Subcutaneous abdominal adipose tissue (tissue), 5 donors: ENCODE data around the gene AOC3.
"Not testable (repeated sequence)": the region's sequence is repeated elsewhere in the genome, so short reads cannot be mapped to it uniquely, and the experiment has no call there.

Source experiments
- H3K27ac ChIP-seq: one replicate; pipeline ENCODE4 v1.7.0; 2013; ENCODE audit warnings: low read depth, mild to moderate bottlenecking, inconsistent platforms, low read length, moderate library complexity
- H3K27me3 ChIP-seq, 5 donors: one replicate each; pipeline ENCODE4 v1.7.0; 2013; ENCODE audit warnings: low read length in 5 of 5, inconsistent platforms in 1 of 5; ENCODE audit not compliant: control insufficient read depth in 5 of 5, insufficient read depth in 4 of 5
- H3K36me3 ChIP-seq, 5 donors: one replicate each; pipeline ENCODE4 v1.7.0; 2013; ENCODE audit warnings: low read length in 5 of 5; ENCODE audit not compliant: control insufficient read depth in 5 of 5, insufficient read depth in 5 of 5
- H3K4me1 ChIP-seq, 5 donors: one replicate each; pipeline ENCODE4 v1.7.0; 2013; ENCODE audit warnings: low read length in 5 of 5, mild to moderate bottlenecking in 3 of 5, moderate library complexity in 1 of 5; ENCODE audit not compliant: control insufficient read depth in 5 of 5, insufficient read depth in 5 of 5
- H3K4me3 ChIP-seq, 5 donors: one replicate each; pipeline ENCODE4 v1.7.0; 2013; ENCODE audit warnings: low read length in 5 of 5, low read depth in 1 of 5
- H3K9ac ChIP-seq, 5 donors: one replicate each; pipeline ENCODE4 v1.7.0; 2013; ENCODE audit warnings: low read length in 5 of 5, mild to moderate bottlenecking in 4 of 5, moderate library complexity in 3 of 5
- H3K9me3 ChIP-seq, 5 donors: one replicate each; pipeline ENCODE4 v1.7.0; 2013; ENCODE audit warnings: low read length in 5 of 5; ENCODE audit not compliant: control insufficient read depth in 5 of 5
- donor health status: healthy.
- donor health status: healthy.
- donor health status: healthy.
- donor health status: healthy.
- donor health status: healthy.

Gene AOC3

DNA sequence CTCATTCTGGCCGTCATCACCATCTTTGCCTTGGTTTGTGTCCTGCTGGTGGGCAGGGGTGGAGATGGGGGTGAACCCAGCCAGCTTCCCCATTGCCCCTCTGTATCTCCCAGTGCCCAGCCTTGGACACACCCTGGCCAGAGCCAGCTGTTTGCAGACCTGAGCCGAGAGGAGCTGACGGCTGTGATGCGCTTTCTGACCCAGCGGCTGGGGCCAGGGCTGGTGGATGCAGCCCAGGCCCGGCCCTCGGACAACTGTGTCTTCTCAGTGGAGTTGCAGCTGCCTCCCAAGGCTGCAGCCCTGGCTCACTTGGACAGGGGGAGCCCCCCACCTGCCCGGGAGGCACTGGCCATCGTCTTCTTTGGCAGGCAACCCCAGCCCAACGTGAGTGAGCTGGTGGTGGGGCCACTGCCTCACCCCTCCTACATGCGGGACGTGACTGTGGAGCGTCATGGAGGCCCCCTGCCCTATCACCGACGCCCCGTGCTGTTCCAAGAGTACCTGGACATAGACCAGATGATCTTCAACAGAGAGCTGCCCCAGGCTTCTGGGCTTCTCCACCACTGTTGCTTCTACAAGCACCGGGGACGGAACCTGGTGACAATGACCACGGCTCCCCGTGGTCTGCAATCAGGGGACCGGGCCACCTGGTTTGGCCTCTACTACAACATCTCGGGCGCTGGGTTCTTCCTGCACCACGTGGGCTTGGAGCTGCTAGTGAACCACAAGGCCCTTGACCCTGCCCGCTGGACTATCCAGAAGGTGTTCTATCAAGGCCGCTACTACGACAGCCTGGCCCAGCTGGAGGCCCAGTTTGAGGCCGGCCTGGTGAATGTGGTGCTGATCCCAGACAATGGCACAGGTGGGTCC is 607 bp downstream of the AOC3 start:
- H3K27me3 ChIP-seq, H3K9me3 ChIP-seq: not testable (repeated sequence)
- Histone ChIP-seq H3K27ac (peak overlapping the region; percentile 94), H3K9ac (peak overlapping the region; percentile 71 to 93 (median 81)), H3K36me3 (peaks cover 0 to 20% (median 15%) of the 10 kb centered on the region in 5 donors), H3K4me1 (peaks cover 18 to 83% (median 70%) of the 10 kb centered on the region in 5 donors), H3K4me3 (peak overlapping the region; percentile 70 to 95 (median 75))

DNA sequence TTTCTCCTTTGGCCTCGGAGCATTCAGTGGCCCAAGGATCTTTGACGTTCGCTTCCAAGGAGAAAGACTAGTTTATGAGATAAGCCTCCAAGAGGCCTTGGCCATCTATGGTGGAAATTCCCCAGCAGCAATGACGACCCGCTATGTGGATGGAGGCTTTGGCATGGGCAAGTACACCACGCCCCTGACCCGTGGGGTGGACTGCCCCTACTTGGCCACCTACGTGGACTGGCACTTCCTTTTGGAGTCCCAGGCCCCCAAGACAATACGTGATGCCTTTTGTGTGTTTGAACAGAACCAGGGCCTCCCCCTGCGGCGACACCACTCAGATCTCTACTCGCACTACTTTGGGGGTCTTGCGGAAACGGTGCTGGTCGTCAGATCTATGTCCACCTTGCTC is 1.4 kb downstream of the AOC3 start:
- H3K4me3 ChIP-seq = peak overlapping the region; percentile 70 to 95 (median 75)
- H3K36me3 ChIP-seq = peaks cover 0 to 27% (median 22%) of the 10 kb centered on the region in 5 donors
- H3K9ac ChIP-seq = peak overlapping the region; percentile 72 to 89 (median 81)
- H3K4me1 ChIP-seq = peaks cover 17 to 83% (median 71%) of the 10 kb centered on the region in 5 donors
- H3K27me3 ChIP-seq = no peaks in the 10 kb centered on the region
- H3K9me3 ChIP-seq = no peaks in the 10 kb centered on the region
- H3K27ac ChIP-seq = peak overlapping the region; percentile 94

GRCh38 chr17:42853004-42853403 is 2.0 kb downstream of the AOC3 start:
- H3K4me3 ChIP-seq = peak overlapping the region; percentile 70 to 95 (median 75)

DNA sequence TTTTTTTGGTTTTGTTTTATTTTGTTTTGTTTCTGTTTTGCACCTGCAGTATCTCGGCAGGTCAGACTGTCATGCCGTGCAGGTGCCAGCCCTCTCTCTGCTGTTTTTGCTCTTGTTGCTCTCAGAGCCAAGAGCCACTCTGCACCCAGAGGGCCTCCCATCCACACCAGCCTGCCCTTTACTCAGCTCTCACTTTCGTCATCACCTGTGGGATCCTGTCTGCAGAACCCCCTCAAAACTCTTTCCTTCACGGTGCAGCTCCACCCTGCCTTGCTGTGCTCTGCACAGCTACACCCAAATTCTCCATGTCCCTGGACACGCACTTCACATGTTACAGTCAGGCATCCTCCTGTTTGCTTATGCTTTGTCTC is 2.6 kb downstream of the AOC3 start:
- Histone ChIP-seq H3K36me3 (peaks cover 5 to 37% (median 22%) of the 10 kb centered on the region in 5 donors), H3K27ac (peak overlapping the region; percentile 94), H3K9ac (peak overlapping the region; percentile 72 to 89 (median 81)), H3K27me3 (no peaks in the 10 kb centered on the region), H3K4me3 (peak overlapping the region; percentile 70 to 95 (median 75)), H3K9me3 (no peaks in the 10 kb centered on the region), H3K4me1 (peaks cover 17 to 78% (median 68%) of the 10 kb centered on the region in 5 donors)

More at GRCh38 chr17:42853004-42853403, 2.0 kb downstream of the AOC3 start:
- Histone ChIP-seq H3K9ac (peak overlapping the region; percentile 72 to 89 (median 81)), H3K9me3 (no peaks in the 10 kb centered on the region), H3K27ac (peak overlapping the region; percentile 94), H3K36me3 (peaks cover 4 to 33% (median 22%) of the 10 kb centered on the region in 5 donors), H3K27me3 (no peaks in the 10 kb centered on the region), H3K4me1 (peaks cover 17 to 81% (median 68%) of the 10 kb centered on the region in 5 donors)

GRCh38 chr17:42853968-42854790 is 3.2 kb downstream of the AOC3 start:
- Histone ChIP-seq H3K27me3 (no peaks in the 10 kb centered on the region), H3K4me1 (peaks cover 17 to 72% (median 64%) of the 10 kb centered on the region in 5 donors), H3K27ac (peak overlapping the region; percentile 94), H3K4me3 (peak overlapping the region; percentile 70 to 95 (median 75)), H3K9me3 (no peaks in the 10 kb centered on the region), H3K9ac (peak overlapping the region; percentile 72 to 89 (median 81)), H3K36me3 (peaks cover 5 to 38% (median 25%) of the 10 kb centered on the region in 5 donors)

GRCh38 chr17:42855048-42855596 is 4.1 kb downstream of the AOC3 start:
- peaks cover 5 to 41% (median 31%) of the 10 kb centered on the region in 5 donors for H3K36me3 ChIP-seq
- peaks cover 10 to 62% (median 54%) of the 10 kb centered on the region in 5 donors for H3K4me1 ChIP-seq
- H3K9ac ChIP-seq = peak overlapping the region in 2 of 5 donors; percentile 64 to 89
- no peaks in the 10 kb centered on the region for H3K27me3 ChIP-seq
- H3K4me3 ChIP-seq = peak overlapping the region; percentile 70 to 95 (median 75)
- H3K27ac ChIP-seq = peak overlapping the region; percentile 94
- H3K9me3 ChIP-seq = no peaks in the 10 kb centered on the region

- peak overlapping the region in 2 of 5 donors; percentile 64 to 89 for H3K9ac ChIP-seq
- peak overlapping the region; percentile 94 for H3K27ac ChIP-seq
- peaks cover 5 to 41% (median 31%) of the 10 kb centered on the region in 5 donors for H3K36me3 ChIP-seq
- H3K27me3 ChIP-seq, H3K9me3 ChIP-seq: not testable (repeated sequence)
- H3K4me1 ChIP-seq = peaks cover 9 to 54% (median 46%) of the 10 kb centered on the region in 5 donors
- H3K4me3 ChIP-seq = peak overlapping the region in 4 of 5 donors; percentile 29 to 95 (median 80)
These were observed 5.1 kb downstream of the AOC3 start for GRCh38 chr17:42856093-42856492.

GRCh38 chr17:42856516-42856915 is 5.5 kb downstream of the AOC3 start:
- peak overlapping the region in 2 of 5 donors; percentile 30 to 40 for H3K4me3 ChIP-seq
- H3K36me3 ChIP-seq = peaks cover 5 to 41% (median 31%) of the 10 kb centered on the region in 5 donors
- H3K27me3 ChIP-seq, H3K9me3 ChIP-seq, H3K9ac ChIP-seq: not testable (repeated sequence)
- H3K27ac ChIP-seq = peak overlapping the region; percentile 94
- peaks cover 9 to 52% (median 46%) of the 10 kb centered on the region in 5 donors for H3K4me1 ChIP-seq

GRCh38 chr17:42857389-42857788 is 6.4 kb downstream of the AOC3 start:
- Histone ChIP-seq H3K27me3 (no peaks in the 10 kb centered on the region), H3K9me3 (no peaks in the 10 kb centered on the region), H3K36me3 (peaks cover 5 to 45% (median 31%) of the 10 kb centered on the region in 5 donors), H3K4me3 (peak overlapping the region in 1 of 5 donors; percentile 40), H3K9ac (peak overlapping the region in 1 of 5 donors; percentile 43), H3K27ac (peak overlapping the region; percentile 94), H3K4me1 (peaks cover 9 to 49% (median 44%) of the 10 kb centered on the region in 5 donors)
